RWPE2 (cell line): Measurements from ENCODE around the gene WDR82.

Experiments
- ATAC-seq: fragments of 200-7000 bp; cut with Tn5 transposase; 3 replicates; pipeline ENCODE4 v1.9.1; 2021; ENCODE audit warnings: low read depth
- DNase-seq: peaks from one replicate; pipeline ENCODE4 v3.0.0-alpha.2; 2020; ENCODE audit warnings: low spot score
- H3K27ac ChIP-seq: fragments of 450-650 bp; 2 replicates; pipeline ENCODE4 v1.5.1; 2017; ENCODE audit warnings: mild to moderate bottlenecking; ENCODE audit not compliant: poor library complexity, severe bottlenecking
- H3K27me3 ChIP-seq: fragments of 250-450 bp; sonication (Bioruptor Pico); 2 replicates; pipeline ENCODE4 v1.5.1; 2021; ENCODE audit warnings: mild to moderate bottlenecking, moderate library complexity; ENCODE audit not compliant: insufficient read depth, poor library complexity, severe bottlenecking
- H3K36me3 ChIP-seq: fragments of 250-450 bp; sonication (Bioruptor Pico); 2 replicates; pipeline ENCODE4 v1.5.1; 2020; ENCODE audit warnings: low read depth, mild to moderate bottlenecking, moderate library complexity
- H3K4me1 ChIP-seq: fragments of 250-450 bp; sonication (Bioruptor Pico); 2 replicates; pipeline ENCODE4 v1.5.1; 2021; ENCODE audit warnings: mild to moderate bottlenecking, moderate library complexity; ENCODE audit not compliant: insufficient read depth, poor library complexity, severe bottlenecking
- H3K4me3 ChIP-seq: fragments of 250-450 bp; sonication (Bioruptor Pico); 2 replicates; pipeline ENCODE4 v1.5.1; 2021; ENCODE audit warnings: mild to moderate bottlenecking, moderate library complexity; ENCODE audit not compliant: severe bottlenecking
- H3K9me3 ChIP-seq: fragments of 250-450 bp; sonication (Bioruptor Pico); 2 replicates; pipeline ENCODE4 v1.5.1; 2021; ENCODE audit warnings: mild to moderate bottlenecking, moderate library complexity; ENCODE audit not compliant: severe bottlenecking
- TF ChIP-seq, protein P1 (sequence below): fragments of 450-650 bp; IDR thresholded peaks from one replicate; pipeline ENCODE4 v1.5.1; 2017; ENCODE audit warnings: mild to moderate bottlenecking, moderate library complexity; ENCODE audit not compliant: poor library complexity, severe bottlenecking

Gene WDR82

DNA sequence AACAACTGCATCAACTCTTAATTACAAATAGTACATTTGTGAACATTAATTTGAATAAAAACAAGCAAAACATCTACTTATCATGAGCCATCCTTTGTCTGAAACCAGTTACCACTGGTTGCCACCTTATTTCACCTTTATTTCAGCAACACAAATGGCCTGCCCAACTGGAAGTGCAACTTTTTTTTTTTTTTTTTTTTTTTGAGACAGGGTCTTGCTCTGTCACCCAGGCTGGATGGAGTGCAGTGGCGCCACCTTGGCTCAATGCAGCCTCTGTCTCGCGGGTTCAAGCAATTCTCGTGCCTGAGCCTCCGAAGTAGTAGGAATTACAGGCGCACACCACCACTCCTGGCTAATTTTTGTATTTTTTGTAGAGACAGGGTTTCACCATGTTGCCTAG is 13.1 kb downstream of the WDR82 start:
- Histone ChIP-seq H3K27me3 (no peaks in the 10 kb centered on the region), H3K4me1 (peaks cover 5% of the 10 kb centered on the region), H3K9me3 (no peaks in the 10 kb centered on the region), H3K27ac (no peak overlapping the region), H3K4me3 (no peak overlapping the region), H3K36me3 (peaks cover 98% of the 10 kb centered on the region)
- ATAC-seq (no peak), DNase-seq (no peak)
- TF ChIP-seq, protein P1, sequence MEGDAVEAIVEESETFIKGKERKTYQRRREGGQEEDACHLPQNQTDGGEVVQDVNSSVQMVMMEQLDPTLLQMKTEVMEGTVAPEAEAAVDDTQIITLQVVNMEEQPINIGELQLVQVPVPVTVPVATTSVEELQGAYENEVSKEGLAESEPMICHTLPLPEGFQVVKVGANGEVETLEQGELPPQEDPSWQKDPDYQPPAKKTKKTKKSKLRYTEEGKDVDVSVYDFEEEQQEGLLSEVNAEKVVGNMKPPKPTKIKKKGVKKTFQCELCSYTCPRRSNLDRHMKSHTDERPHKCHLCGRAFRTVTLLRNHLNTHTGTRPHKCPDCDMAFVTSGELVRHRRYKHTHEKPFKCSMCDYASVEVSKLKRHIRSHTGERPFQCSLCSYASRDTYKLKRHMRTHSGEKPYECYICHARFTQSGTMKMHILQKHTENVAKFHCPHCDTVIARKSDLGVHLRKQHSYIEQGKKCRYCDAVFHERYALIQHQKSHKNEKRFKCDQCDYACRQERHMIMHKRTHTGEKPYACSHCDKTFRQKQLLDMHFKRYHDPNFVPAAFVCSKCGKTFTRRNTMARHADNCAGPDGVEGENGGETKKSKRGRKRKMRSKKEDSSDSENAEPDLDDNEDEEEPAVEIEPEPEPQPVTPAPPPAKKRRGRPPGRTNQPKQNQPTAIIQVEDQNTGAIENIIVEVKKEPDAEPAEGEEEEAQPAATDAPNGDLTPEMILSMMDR, result no peak

DNA sequence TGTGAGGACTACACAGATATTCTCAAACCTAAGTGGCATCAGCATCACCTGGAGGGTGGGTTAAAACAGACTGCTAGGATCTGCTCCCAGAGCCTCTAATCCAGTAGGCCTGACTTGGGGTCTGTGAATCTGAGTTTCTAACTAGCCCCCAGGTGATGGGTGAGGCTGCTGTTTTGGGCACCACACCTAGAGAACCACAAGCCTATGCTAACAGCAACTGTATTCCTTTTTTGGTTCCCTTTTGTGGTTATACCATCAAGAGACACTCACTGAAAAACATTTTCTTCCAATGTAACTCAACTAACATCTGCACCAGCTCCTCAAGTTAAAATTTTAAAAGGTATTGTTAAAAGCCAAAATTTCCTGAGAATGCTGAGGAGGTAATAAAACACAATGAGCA is 16.0 kb downstream of the WDR82 start:
- Histone ChIP-seq H3K4me3 (no peak overlapping the region), H3K9me3 (no peaks in the 10 kb centered on the region), H3K27ac (no peak overlapping the region), H3K36me3 (peaks cover 98% of the 10 kb centered on the region), H3K27me3 (no peaks in the 10 kb centered on the region), H3K4me1 (peaks cover under 1% of the 10 kb centered on the region)
- DNase-seq (no peak), ATAC-seq (no peak)
- TF ChIP-seq, protein P1, result no peak

DNA sequence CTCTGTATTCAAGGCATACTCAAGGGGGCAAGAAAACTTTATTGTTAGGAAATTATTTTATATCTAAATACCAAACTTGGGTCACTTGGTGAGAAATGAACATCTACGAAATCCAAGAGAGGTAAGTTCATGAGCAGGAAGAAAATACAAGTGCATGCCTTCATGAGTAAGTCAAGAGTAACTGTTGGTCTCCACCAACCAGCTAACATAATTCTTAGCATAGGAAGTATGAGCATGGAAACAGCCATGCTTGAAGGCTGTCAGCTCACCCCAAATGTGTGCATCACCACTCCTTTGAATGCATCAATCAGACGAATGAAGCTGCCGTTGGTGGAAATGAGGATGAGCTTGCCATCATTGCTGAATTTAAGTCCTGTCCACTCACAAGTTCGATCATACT is 19.0 kb downstream of the WDR82 start:
- peaks cover 94% of the 10 kb centered on the region for H3K36me3 ChIP-seq
- no peak overlapping the region for H3K27ac ChIP-seq
- H3K9me3 ChIP-seq, result no peaks in the 10 kb centered on the region
- TF ChIP-seq, protein P1, result no peak
- no peak for DNase-seq
- no peak for ATAC-seq
- no peak overlapping the region for H3K4me3 ChIP-seq
- H3K4me1 ChIP-seq, result no peaks in the 10 kb centered on the region
- no peaks in the 10 kb centered on the region for H3K27me3 ChIP-seq

DNA sequence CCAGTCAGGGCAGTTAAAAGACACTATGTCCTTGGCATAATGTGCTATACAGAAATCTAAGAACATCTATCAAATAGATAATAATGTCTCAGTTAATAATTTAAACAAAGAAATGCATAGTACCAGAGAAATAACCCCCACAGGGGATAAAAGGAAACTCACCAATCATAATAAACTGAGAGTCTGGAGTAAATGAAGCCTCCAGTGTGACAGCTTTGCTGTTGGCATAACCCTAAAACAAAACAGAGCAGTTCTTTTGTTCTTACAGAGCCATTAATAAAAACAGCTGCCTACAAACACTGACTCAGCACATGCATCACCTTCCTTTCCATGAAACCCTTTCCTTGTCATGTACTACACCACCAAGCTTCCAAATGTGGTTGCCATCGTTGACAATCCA is 19.4 kb downstream of the WDR82 start:
- Histone ChIP-seq H3K4me1 (no peaks in the 10 kb centered on the region), H3K27ac (no peak overlapping the region), H3K36me3 (peaks cover 93% of the 10 kb centered on the region), H3K27me3 (no peaks in the 10 kb centered on the region), H3K4me3 (no peak overlapping the region), H3K9me3 (no peaks in the 10 kb centered on the region)
- ATAC-seq (no peak), DNase-seq (no peak)
- TF ChIP-seq, protein P1, result no peak

DNA sequence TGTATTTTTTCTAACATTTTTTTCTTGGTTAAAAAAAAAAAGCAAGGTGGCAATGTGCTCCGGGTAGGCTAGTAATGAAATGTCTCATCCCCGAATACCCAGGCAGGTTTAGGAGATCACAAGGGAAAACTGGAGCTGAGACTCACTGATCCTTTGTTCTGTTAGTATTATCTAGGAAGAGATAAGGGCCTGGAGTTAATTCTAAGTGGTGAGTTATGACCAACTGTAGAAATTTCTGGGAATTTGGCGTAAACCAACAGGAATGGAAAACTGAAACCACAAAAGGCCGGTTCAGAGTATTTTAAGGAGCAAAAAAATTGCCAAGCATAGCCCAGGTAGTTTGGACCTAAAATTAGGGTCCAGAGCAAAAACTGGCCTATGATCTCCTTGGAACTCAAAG is 20.5 kb downstream of the WDR82 start:
- H3K36me3 ChIP-seq, result peaks cover 92% of the 10 kb centered on the region
- H3K27me3 ChIP-seq, result no peaks in the 10 kb centered on the region
- no peak overlapping the region for H3K4me3 ChIP-seq
- DNase-seq (no peak), ATAC-seq (no peak)
- no peak overlapping the region for H3K27ac ChIP-seq
- TF ChIP-seq, protein P1, result no peak
- H3K9me3 ChIP-seq, result no peaks in the 10 kb centered on the region
- no peaks in the 10 kb centered on the region for H3K4me1 ChIP-seq
